ENCODE measurements around the gene CNNM3. TPM values are rescaled to one million over a fixed set of nuclear protein-coding genes. Genes with fewer than 3 reads are reported as not detected.
A peak's percentile ranks its signal among the peaks of the same experiment; 100 is the strongest.
"Not testable (repeated sequence)": the region's sequence is repeated elsewhere in the genome, so short reads cannot be mapped to it uniquely, and the experiment has no call there.

CNNM3 gene
- total RNA-seq, 4 donors from 2014 or later: 12.6 to 28.3 (median 16.5) TPM

DNA sequence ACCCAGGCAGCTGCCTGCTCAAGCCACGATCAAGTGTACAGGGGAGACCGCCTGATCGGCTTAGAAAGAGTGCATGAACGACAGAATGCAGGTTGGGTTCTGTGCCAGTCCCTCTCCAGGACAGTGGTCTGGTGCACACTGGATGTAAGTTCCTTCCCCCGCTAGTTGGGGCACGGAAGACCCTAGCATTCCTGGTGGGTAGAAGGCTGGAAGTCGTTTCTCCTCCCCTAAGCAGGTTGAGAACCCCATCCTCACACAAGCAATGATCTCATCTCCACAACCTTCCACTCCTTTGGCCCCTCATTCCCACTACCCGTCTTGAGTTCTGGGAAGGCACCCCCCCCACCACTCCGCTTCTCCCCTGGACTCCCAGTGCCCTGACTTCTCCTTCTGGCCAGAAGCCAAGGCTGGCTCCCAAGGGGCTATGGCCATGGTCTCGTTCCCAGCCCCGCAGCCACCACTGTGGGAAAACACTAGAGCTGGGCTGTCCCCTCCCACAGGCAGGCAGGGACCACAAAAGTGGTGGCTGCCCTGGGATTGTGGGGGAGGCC lies 43.1 kb downstream of the CNNM3 start:
- no peaks in the 10 kb centered on the region for H3K27me3 ChIP-seq
- H3K4me1 ChIP-seq: peaks cover 45% of the 10 kb centered on the region
- H3K9me3 ChIP-seq: no peaks in the 10 kb centered on the region
- DNase-seq (ENCODE audit: low spot score in 2 of 2): peak in 1 of 2 donors; percentile 84
- WGBS: 63% methylated on average over 11 of the region's 11 CpGs
- TF ChIP-seq POLR2A (IDR thresholded peaks at IDR 0.05) (no peak), POLR2AphosphoS5 (IDR thresholded peaks at IDR 0.05) (no peak), EP300 (IDR thresholded peaks at IDR 0.05) (no peak)
- TF ChIP-seq, protein P1, sequence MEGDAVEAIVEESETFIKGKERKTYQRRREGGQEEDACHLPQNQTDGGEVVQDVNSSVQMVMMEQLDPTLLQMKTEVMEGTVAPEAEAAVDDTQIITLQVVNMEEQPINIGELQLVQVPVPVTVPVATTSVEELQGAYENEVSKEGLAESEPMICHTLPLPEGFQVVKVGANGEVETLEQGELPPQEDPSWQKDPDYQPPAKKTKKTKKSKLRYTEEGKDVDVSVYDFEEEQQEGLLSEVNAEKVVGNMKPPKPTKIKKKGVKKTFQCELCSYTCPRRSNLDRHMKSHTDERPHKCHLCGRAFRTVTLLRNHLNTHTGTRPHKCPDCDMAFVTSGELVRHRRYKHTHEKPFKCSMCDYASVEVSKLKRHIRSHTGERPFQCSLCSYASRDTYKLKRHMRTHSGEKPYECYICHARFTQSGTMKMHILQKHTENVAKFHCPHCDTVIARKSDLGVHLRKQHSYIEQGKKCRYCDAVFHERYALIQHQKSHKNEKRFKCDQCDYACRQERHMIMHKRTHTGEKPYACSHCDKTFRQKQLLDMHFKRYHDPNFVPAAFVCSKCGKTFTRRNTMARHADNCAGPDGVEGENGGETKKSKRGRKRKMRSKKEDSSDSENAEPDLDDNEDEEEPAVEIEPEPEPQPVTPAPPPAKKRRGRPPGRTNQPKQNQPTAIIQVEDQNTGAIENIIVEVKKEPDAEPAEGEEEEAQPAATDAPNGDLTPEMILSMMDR (IDR thresholded peaks at IDR 0.05): no peak
- peaks cover 43% of the 10 kb centered on the region for H3K36me3 ChIP-seq
- peak overlapping the region; percentile 2 for H3K27ac ChIP-seq
- H3K4me3 ChIP-seq: peak overlapping the region; percentile 82

DNA sequence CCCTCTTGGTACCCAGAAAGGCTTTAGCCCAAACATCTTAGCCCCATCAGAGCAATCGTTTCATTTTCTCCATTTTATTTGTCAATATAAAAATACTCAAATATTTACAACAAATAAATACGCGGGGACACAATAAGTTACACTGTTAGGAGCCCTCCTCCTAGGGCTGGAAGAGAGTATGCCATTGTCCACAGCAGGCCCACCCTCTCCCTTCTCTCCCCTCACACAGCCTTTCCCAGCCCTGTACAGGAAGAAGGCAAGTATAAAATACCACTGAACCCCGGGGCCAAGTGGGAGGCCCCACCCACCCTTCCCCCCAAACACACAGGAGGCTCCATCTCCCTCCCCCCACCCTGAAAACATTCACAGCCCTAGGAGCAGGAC lies 43.6 kb downstream of the CNNM3 start:
- H3K27me3 ChIP-seq: no peaks in the 10 kb centered on the region
- 29% methylated on average over 4 of the region's 4 CpGs for WGBS
- no peak for DNase-seq (ENCODE audit: low spot score in 2 of 2)
- no peak for TF ChIP-seq EP300 (IDR thresholded peaks at IDR 0.05)
- H3K4me3 ChIP-seq: no peak overlapping the region
- no peaks in the 10 kb centered on the region for H3K9me3 ChIP-seq
- H3K4me1 ChIP-seq: peaks cover 45% of the 10 kb centered on the region
- H3K36me3 ChIP-seq: peaks cover 48% of the 10 kb centered on the region
- H3K27ac ChIP-seq: peak overlapping the region; percentile 2

DNA sequence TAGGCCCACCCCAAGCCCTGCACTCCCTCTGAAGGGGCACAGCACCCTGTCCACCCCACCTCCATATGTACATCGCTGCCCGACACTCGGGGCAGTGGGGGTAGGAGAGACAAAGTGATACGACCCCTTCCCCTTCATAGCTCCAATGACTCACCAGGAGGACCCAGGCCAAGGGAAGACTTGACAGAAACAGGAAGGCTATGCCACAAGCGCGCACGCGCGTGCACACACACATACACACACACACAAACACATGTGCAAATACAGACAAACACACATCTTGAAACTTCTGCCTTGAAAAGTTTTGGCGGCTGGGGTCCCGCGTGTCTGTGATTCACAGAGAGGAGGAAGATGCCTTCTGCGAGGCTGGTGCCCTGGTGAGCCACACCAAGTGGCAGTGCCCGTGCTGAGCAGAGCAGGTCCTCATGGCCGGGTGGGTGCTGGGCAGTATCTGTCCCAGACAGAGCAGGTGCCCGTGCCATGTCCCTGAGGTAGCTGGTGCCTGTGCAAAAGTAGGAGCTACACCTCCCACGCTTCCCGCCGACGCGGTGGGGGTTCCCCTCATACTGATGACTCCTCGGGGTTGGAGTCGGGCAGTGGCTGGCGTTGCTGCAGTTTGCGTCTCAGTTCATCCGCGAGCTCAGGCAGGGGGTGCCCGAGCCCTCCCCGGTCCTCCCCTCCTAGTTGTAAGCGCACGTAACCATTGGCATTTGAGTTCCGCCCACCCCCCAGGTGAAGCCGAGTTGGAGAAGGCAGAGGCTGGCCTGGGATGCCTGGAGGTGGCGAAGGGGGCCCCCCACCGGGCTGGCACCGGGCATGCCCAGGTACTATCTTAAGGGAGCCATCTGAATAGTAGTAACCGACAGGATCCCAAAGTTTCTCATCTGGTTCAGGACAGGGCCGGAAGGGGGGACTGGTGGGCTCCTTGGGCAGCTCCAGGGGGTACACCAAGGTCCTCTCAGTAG lies 44.3 kb downstream of the CNNM3 start:
- DNase-seq (ENCODE audit: low spot score in 2 of 2): peak in 1 of 2 donors; percentile 68
- Histone ChIP-seq H3K27me3 (no peaks in the 10 kb centered on the region), H3K27ac (peak overlapping the region; percentile 2), H3K36me3 (peaks cover 55% of the 10 kb centered on the region), H3K4me1 (peaks cover 45% of the 10 kb centered on the region), H3K4me3 (no peak overlapping the region), H3K9me3 (no peaks in the 10 kb centered on the region)
- 61% methylated on average over 3 of the region's 38 CpGs for WGBS
- TF ChIP-seq, protein P1 (IDR thresholded peaks at IDR 0.05): no peak
- TF ChIP-seq POLR2AphosphoS5 (IDR thresholded peaks at IDR 0.05) (no peak), POLR2A (IDR thresholded peaks at IDR 0.05) (no peak), EP300 (IDR thresholded peaks at IDR 0.05) (no peak)

DNA sequence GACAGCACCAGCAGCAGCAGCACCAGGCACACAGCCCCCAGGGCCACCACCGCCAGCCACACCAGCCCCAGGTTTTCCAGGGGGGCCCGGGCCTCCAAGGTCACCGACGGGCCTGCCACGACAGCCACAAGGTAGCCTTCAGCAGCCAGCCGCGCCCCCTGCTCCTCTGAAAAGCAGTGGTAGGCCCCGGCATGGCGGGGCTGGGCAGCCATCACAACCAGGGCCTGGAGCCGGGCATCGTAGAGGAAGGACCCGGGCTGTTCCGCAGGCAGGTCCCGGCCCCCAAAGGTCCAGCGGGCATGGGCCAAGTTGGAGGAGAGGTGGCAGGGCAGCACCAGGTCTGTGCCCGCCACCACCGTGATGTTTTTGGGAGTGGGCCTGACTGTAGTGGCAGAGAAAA lies 45.0 kb downstream of the CNNM3 start:
- WGBS: 90% methylated on average over 10 of the region's 17 CpGs
- Histone ChIP-seq H3K4me3 (no peak overlapping the region), H3K36me3 (peaks cover 62% of the 10 kb centered on the region), H3K9me3 (no peaks in the 10 kb centered on the region), H3K4me1 (peaks cover 45% of the 10 kb centered on the region), H3K27me3 (no peaks in the 10 kb centered on the region), H3K27ac (no peak overlapping the region)
- TF ChIP-seq, protein P1 (IDR thresholded peaks at IDR 0.05): no peak
- TF ChIP-seq EP300 (IDR thresholded peaks at IDR 0.05): no peak
- TF ChIP-seq POLR2A (IDR thresholded peaks at IDR 0.05): no peak
- no peak for TF ChIP-seq POLR2AphosphoS5 (IDR thresholded peaks at IDR 0.05)
- DNase-seq (ENCODE audit: low spot score in 2 of 2): peak in 1 of 2 donors; percentile 64

DNA sequence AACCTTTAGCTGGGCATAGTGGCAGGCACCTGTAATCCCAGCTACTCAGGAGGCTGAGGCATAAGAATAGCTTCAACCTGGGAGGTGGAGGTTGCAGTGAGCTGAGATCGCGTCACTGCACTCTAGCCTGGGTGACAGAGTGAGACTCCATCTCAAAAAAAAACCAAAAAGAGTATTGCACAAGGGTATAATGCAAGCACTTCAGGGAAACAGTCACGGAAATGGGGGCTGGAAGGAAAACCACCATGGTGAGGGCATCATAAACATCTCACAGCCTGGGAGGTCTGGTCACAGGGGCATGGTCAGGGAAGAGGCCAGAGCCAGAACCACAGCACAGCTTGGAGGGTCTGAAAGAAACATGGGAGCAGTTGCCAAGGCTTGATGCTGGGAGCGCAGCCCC lies 47.0 kb downstream of the CNNM3 start:
- Histone ChIP-seq H3K4me1 (peaks cover 50% of the 10 kb centered on the region), H3K36me3 (peaks cover 66% of the 10 kb centered on the region)
- not testable (repeated sequence) for DNase-seq (ENCODE audit: low spot score in 2 of 2); H3K27ac ChIP-seq; H3K4me3 ChIP-seq; H3K27me3 ChIP-seq; H3K9me3 ChIP-seq
- WGBS: 85% methylated on average over 4 of the region's 4 CpGs

DNA sequence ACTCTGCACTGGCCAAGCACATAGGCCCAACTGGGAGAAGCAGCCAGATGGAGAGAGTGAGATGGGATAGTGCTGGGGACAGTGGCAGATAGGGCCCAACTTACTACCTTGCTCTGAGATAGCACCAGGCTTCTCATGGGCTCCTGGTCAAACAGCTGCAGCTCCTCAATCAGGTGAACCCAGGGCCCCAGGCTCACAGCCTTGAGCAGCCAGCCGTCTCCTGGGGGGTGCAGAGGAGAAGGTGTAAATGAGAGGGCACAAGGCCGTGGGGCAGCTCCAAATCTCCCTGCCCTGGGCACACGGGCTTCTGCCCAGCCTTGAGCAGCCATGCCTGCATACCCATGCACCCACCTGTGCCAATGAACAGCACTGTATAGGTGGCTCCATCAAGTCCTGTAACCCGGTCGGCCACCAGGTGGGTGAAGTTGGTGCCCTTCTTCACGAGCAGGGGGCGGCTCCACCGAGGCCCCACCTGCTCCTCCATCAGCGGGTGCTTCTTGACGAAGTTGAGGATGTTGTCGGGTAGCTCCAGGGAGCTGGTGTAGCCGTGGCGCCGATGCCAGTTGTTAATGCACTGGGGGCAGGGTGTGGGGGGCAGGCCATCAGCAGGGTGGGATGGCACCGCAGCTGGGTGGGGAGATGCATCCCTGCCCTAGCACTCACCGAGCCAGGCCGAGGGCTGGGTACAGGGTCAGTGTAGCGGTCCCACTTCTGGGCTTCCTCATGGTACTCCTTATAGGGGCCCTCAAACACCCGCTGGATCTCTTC lies 47.7 kb downstream of the CNNM3 start:
- peaks cover 48% of the 10 kb centered on the region for H3K4me1 ChIP-seq
- WGBS: 100% methylated on average over 2 of the region's 19 CpGs
- no peaks in the 10 kb centered on the region for H3K9me3 ChIP-seq
- peaks cover 66% of the 10 kb centered on the region for H3K36me3 ChIP-seq
- DNase-seq (ENCODE audit: low spot score in 2 of 2): no peak
- H3K4me3 ChIP-seq: no peak overlapping the region
- TF ChIP-seq POLR2A (IDR thresholded peaks at IDR 0.05): no peak
- H3K27ac ChIP-seq: no peak overlapping the region
- H3K27me3 ChIP-seq: no peaks in the 10 kb centered on the region

Data from suprapubic skin (tissue), 4 donors.